ENCODE measurements around the gene AAR2.
A peak's percentile ranks its signal among the peaks of the same experiment; 100 is the strongest.

The AAR2 gene

GRCh38 chr20:36235892-36236785 is at the start of gene AAR2:
AAR2 (plus strand) TSS chr20:36236478; CDS start chr20:36239869, 3,391 bp downstream.
- peak; percentile 12 for DNase-seq

- no peak for DNase-seq
Observed at GRCh38 chr20:36193977-36194712, 42.1 kb upstream of the AAR2 start.

- no peak for DNase-seq
Observed at GRCh38 chr20:36196676-36197075, 39.6 kb upstream of the AAR2 start.

- no peak for DNase-seq
Observed at GRCh38 chr20:36197271-36197670, 39.0 kb upstream of the AAR2 start.

GRCh38 chr20:36199345-36200257 is 36.7 kb upstream of the AAR2 start:
- no peak for DNase-seq

- DNase-seq = no peak
Observed at GRCh38 chr20:36200451-36200850, 35.8 kb upstream of the AAR2 start.

- no peak for DNase-seq
Observed at GRCh38 chr20:36201198-36201597, 35.1 kb upstream of the AAR2 start.

- no peak for DNase-seq
Observed at GRCh38 chr20:36202891-36203338, 33.4 kb upstream of the AAR2 start.

- no peak for DNase-seq
Observed at GRCh38 chr20:36203861-36204260, 32.4 kb upstream of the AAR2 start.

- DNase-seq = no peak
Observed at GRCh38 chr20:36205026-36205425, 31.3 kb upstream of the AAR2 start.

GRCh38 chr20:36206068-36206467 is 30.2 kb upstream of the AAR2 start:
- no peak for DNase-seq

- no peak for DNase-seq
Observed at GRCh38 chr20:36206641-36207040, 29.6 kb upstream of the AAR2 start.

- DNase-seq = no peak
Observed at GRCh38 chr20:36207602-36208001, 28.7 kb upstream of the AAR2 start.

- no peak for DNase-seq
Observed at GRCh38 chr20:36208257-36208656, 28.0 kb upstream of the AAR2 start.

- no peak for DNase-seq
Observed at GRCh38 chr20:36210436-36211021, 25.7 kb upstream of the AAR2 start.

GRCh38 chr20:36213362-36213761 is 22.9 kb upstream of the AAR2 start:
- no peak for DNase-seq

- DNase-seq = no peak
Observed at GRCh38 chr20:36214684-36215256, 21.5 kb upstream of the AAR2 start.

GRCh38 chr20:36215778-36216177 is 20.5 kb upstream of the AAR2 start:
- no peak for DNase-seq

GRCh38 chr20:36216314-36217025 is 19.8 kb upstream of the AAR2 start:
- no peak for DNase-seq

GRCh38 chr20:36217226-36217625 is 19.1 kb upstream of the AAR2 start:
- DNase-seq = no peak

GRCh38 chr20:36218380-36219064 is 17.8 kb upstream of the AAR2 start:
- DNase-seq = no peak

All from NCI-H187 treated with DMSO at 0.1 percent for 48 hours (cell line).